ENCODE data around the gene LOC101059915.
"Not testable (repeated sequence)": the region's sequence is repeated elsewhere in the genome, so short reads cannot be mapped to it uniquely, and the experiment has no call there.

The LOC101059915 gene

DNA sequence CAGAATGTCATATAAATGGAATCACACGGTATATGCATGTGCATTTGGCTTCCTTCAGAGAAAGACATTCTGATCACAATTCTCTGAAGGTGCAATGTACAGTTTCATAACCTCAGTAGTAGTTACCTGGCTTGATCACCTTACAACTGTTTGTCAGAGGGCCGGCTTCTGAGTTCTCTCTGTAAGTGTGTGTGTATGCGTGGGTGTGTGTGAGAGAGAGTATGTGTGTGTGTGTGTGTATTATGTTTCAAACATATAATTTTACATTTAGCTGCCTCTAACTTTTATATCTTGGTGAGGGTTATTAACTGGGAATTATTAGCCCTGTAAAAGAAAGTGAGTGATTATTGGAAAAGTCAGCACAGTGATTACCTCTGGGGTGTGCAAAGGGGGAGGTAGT lies 8.0 kb upstream of the LOC101059915 start:
- H3K4me1 ChIP-seq = no peaks in the 10 kb centered on the region
- no peak overlapping the region for H3K4me3 ChIP-seq
- no peak for DNase-seq
- no peaks in the 10 kb centered on the region for H3K9me3 ChIP-seq
- no peaks in the 10 kb centered on the region for H3K36me3 ChIP-seq
- TF ChIP-seq CTCF (IDR thresholded peaks at IDR 0.05) = no peak
- H3K27ac ChIP-seq = no peak overlapping the region
- intact Hi-C loops (cut with DNase I) = no loop called here
- H3K27me3 ChIP-seq = no peaks in the 10 kb centered on the region
- no peak overlapping the region for H3K9ac ChIP-seq (ENCODE audit: low read depth in 2 of 2, low read length in 2 of 2)

DNA sequence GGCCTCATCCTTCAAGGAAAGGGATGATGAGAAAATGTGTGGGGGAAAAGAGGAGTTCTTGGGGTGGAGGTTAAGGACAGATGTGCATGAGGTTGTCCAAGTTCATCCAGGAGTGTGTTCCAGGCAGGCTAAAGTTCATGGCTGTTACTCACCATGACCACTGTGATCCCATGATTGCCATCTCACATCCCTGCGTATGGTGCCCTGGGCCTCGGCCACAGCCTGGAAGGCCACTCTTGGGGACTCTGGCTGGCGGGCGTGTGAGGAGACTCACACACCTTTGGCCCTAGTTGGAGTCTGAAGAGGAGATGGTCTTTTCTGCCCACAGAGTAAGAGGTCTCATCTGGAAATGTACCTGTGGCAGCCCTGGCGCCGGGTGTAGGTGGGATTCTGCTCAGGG lies 7.4 kb upstream of the LOC101059915 start:
- Histone ChIP-seq H3K4me3 (no peak overlapping the region), H3K27ac (no peak overlapping the region), H3K36me3 (no peaks in the 10 kb centered on the region), H3K9ac (ENCODE audit: low read depth in 2 of 2, low read length in 2 of 2) (no peak overlapping the region), H3K27me3 (no peaks in the 10 kb centered on the region), H3K4me1 (no peaks in the 10 kb centered on the region), H3K9me3 (no peaks in the 10 kb centered on the region)
- intact Hi-C loops (cut with DNase I) = no loop called here
- peak; percentile 11 for DNase-seq
- TF ChIP-seq CTCF (IDR thresholded peaks at IDR 0.05) = no peak

- TF ChIP-seq CTCF (IDR thresholded peaks at IDR 0.05) = no peak
Measured at GRCh38 chrX:71660562-71661416, 6.6 kb upstream of the LOC101059915 start.

GRCh38 chrX:71661919-71662318 lies 5.4 kb upstream of the LOC101059915 start:
- H3K9me3 ChIP-seq = no peaks in the 10 kb centered on the region
- H3K36me3 ChIP-seq = no peaks in the 10 kb centered on the region
- H3K27me3 ChIP-seq = no peaks in the 10 kb centered on the region
- DNase-seq = no peak
- TF ChIP-seq CTCF (IDR thresholded peaks at IDR 0.05) = no peak
- no peak overlapping the region for H3K27ac ChIP-seq
- H3K9ac ChIP-seq (ENCODE audit: low read depth in 2 of 2, low read length in 2 of 2) = no peak overlapping the region
- no peaks in the 10 kb centered on the region for H3K4me1 ChIP-seq
- intact Hi-C loops (cut with DNase I) = no loop called here
- no peak overlapping the region for H3K4me3 ChIP-seq

More at GRCh38 chrX:71660562-71661416, 6.6 kb upstream of the LOC101059915 start:
- no peak overlapping the region for H3K4me3 ChIP-seq
- H3K27me3 ChIP-seq = no peaks in the 10 kb centered on the region
- no peak overlapping the region for H3K27ac ChIP-seq
- intact Hi-C loops (cut with DNase I) = no loop called here
- no peaks in the 10 kb centered on the region for H3K9me3 ChIP-seq
- H3K4me1 ChIP-seq = no peaks in the 10 kb centered on the region
- peak; percentile 12 for DNase-seq
- no peaks in the 10 kb centered on the region for H3K36me3 ChIP-seq
- no peak overlapping the region for H3K9ac ChIP-seq (ENCODE audit: low read depth in 2 of 2, low read length in 2 of 2)

DNA sequence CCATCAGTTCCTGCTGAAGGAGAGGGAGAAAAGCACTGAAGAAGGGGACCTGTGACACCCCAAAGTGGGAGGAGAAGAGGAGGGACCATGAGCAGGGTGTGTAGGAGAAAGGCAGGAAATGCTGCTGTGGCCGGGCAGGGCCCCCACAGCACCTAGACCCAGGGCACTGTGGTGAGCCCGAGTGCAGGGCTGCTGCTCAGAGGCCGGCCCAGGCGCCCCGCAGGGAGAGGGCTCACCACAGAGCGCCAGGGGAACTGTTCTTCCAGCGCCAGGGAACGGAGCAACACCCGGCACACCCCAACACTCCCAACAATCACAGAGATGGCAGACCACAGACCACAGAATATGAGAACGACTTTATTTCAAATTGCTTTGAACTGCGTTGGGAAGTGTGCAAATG lies 4.7 kb upstream of the LOC101059915 start:
- intact Hi-C loops (cut with DNase I); H3K36me3 ChIP-seq; H3K4me3 ChIP-seq; H3K4me1 ChIP-seq; H3K27me3 ChIP-seq; H3K9me3 ChIP-seq; H3K9ac ChIP-seq (ENCODE audit: low read depth in 2 of 2, low read length in 2 of 2); H3K27ac ChIP-seq: not testable (repeated sequence)
- DNase-seq = peak; percentile 14

- H3K27ac ChIP-seq; H3K4me1 ChIP-seq; H3K9ac ChIP-seq (ENCODE audit: low read depth in 2 of 2, low read length in 2 of 2); H3K27me3 ChIP-seq; H3K36me3 ChIP-seq; H3K9me3 ChIP-seq; intact Hi-C loops (cut with DNase I); H3K4me3 ChIP-seq: not testable (repeated sequence)
- peak; percentile 3 for DNase-seq
Measured at GRCh38 chrX:71663238-71663637, 4.1 kb upstream of the LOC101059915 start.

DNA sequence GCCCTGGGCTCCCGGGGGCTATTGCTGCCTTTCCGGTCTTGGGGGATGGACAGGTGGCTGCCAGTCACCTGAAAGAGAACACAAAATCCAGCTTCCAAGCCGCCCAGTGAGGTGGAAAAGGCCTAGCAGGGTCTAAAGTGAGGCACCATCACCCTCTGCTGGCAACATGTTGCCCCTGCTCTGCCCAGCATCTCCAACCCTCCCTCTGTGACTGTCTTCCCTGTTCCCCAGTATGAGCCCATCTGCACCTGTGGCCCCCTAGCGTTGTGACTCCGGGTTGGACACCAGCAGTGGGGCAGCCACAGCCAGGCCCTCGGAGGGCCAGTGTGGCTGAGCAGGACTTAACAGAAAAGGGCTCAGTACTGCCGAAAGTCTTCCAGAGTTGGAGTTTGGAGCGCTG lies 3.1 kb upstream of the LOC101059915 start:
- H3K27ac ChIP-seq; DNase-seq; H3K27me3 ChIP-seq; H3K36me3 ChIP-seq; H3K9me3 ChIP-seq; intact Hi-C loops (cut with DNase I); H3K4me3 ChIP-seq; H3K4me1 ChIP-seq; H3K9ac ChIP-seq (ENCODE audit: low read depth in 2 of 2, low read length in 2 of 2): not testable (repeated sequence)
